Fibroblast of skin of scalp (primary cell): ENCODE results near the gene DUSP15. TPM values are rescaled to one million over a fixed set of nuclear protein-coding genes. Genes with fewer than 3 reads are reported as not detected.
"Not testable (repeated sequence)": the region's sequence is repeated elsewhere in the genome, so short reads cannot be mapped to it uniquely, and the experiment has no call there.

Experiments
- DNase-seq: peaks from one replicate; pipeline ENCODE4 v3.0.0-alpha.2; 2013
- polyA plus RNA-seq, 2 experiments: library from polyadenylated mRNA; unstranded; fragments of 120-200 nt; gene quantifications; one replicate each; pipeline ENCODE4 v1.2.1, GENCODE V29; 2013; ENCODE audit not compliant: insufficient read length in 2 of 2

Gene DUSP15
- polyA plus RNA-seq (2013, experiment 1 of 2; ENCODE audit: insufficient read length) = 2.0 TPM
- polyA plus RNA-seq (2013, experiment 2 of 2; ENCODE audit: insufficient read length) = 2.3 TPM

GRCh38 chr20:31869942-31870725 lies at the start of gene DUSP15, which contains the start of gene TTLL9:
Gene DUSP15, minus strand, starts transcription at chr20:31870527. Its CDS starts 190 bp downstream, at chr20:31870337.
Gene TTLL9, plus strand, starts transcription at chr20:31870634. Its CDS starts 493 bp downstream, at chr20:31871127.
- DNase-seq = no peak

GRCh38 chr20:31919410-31920155 lies 49.3 kb upstream of the DUSP15 start:
- DNase-seq = no peak

- DNase-seq = no peak
Measured at GRCh38 chr20:31918466-31919105, 48.3 kb upstream of the DUSP15 start.

GRCh38 chr20:31917962-31918412 lies 47.7 kb upstream of the DUSP15 start:
- DNase-seq = not testable (repeated sequence)

GRCh38 chr20:31916708-31917107 lies 46.4 kb upstream of the DUSP15 start:
- no peak for DNase-seq

- no peak for DNase-seq
Measured at GRCh38 chr20:31915491-31916280, 45.4 kb upstream of the DUSP15 start.

- no peak for DNase-seq
Measured at GRCh38 chr20:31914170-31914569, 43.8 kb upstream of the DUSP15 start.

GRCh38 chr20:31913431-31914157 lies 43.3 kb upstream of the DUSP15 start:
- no peak for DNase-seq

GRCh38 chr20:31910071-31910803 lies 39.9 kb upstream of the DUSP15 start:
- DNase-seq = no peak

GRCh38 chr20:31909253-31910070 lies 39.1 kb upstream of the DUSP15 start:
- DNase-seq = no peak

GRCh38 chr20:31908424-31908823 lies 38.1 kb upstream of the DUSP15 start:
- no peak for DNase-seq

- DNase-seq = no peak
Measured at GRCh38 chr20:31908016-31908415, 37.7 kb upstream of the DUSP15 start.

- no peak for DNase-seq
Measured at GRCh38 chr20:31907046-31907445, 36.7 kb upstream of the DUSP15 start.

- DNase-seq = no peak
Measured at GRCh38 chr20:31906001-31906400, 35.7 kb upstream of the DUSP15 start.

GRCh38 chr20:31903627-31904386 lies 33.5 kb upstream of the DUSP15 start:
- no peak for DNase-seq

GRCh38 chr20:31901615-31902014 lies 31.3 kb upstream of the DUSP15 start:
- no peak for DNase-seq

- no peak for DNase-seq
Measured at GRCh38 chr20:31897541-31897940, 27.2 kb upstream of the DUSP15 start.

- DNase-seq = no peak
Measured at GRCh38 chr20:31896049-31896448, 25.7 kb upstream of the DUSP15 start.
